Activated CD4-positive, alpha-beta T cell treated with anti-CD3 and anti-CD28 coated beads, Interleukin-2, amount 10 ng/mL, durations not matched to agents 24 days and 14 days (primary cell): ENCODE measurements around the gene CLIC6. TPM values are rescaled to one million over a fixed set of nuclear protein-coding genes. Genes with fewer than 3 reads are reported as not detected.
A peak's percentile ranks its signal among the peaks of the same experiment; 100 is the strongest.
"Not testable (repeated sequence)": the region's sequence is repeated elsewhere in the genome, so short reads cannot be mapped to it uniquely, and the experiment has no call there.

Source experiments
- DNase-seq: peaks from one replicate; pipeline ENCODE4 v3.0.0; 2022
- H3K27ac Mint-ChIP-seq: one replicate; pipeline ENCODE4 v1.8.0; 2022; ENCODE audit warnings: mild to moderate bottlenecking, mixed read lengths
- H3K27me3 Mint-ChIP-seq: one replicate; pipeline ENCODE4 v1.8.0; 2022; ENCODE audit warnings: mixed read lengths
- H3K36me3 Mint-ChIP-seq: one replicate; pipeline ENCODE4 v1.8.0; 2022; ENCODE audit warnings: low read depth, mild to moderate bottlenecking, mixed read lengths
- H3K4me1 Mint-ChIP-seq: one replicate; pipeline ENCODE4 v1.8.0; 2021; ENCODE audit warnings: mixed read lengths
- H3K4me3 Mint-ChIP-seq: one replicate; pipeline ENCODE4 v1.8.0; 2022; ENCODE audit warnings: mild to moderate bottlenecking, moderate library complexity, mixed read lengths
- H3K9me3 Mint-ChIP-seq: one replicate; pipeline ENCODE4 v1.8.0; 2021; ENCODE audit warnings: mixed read lengths
- intact Hi-C: fragments of 100-400 bp; cut with micrococcal nuclease; formaldehyde crosslinking; loops from one replicate; pipeline ENCODE4 v1.15.1; 2023
- total RNA-seq: library from RNA; stranded (reverse); gene quantifications from 2 replicates; pipeline ENCODE4 v1.2.3, GENCODE V29; 2022

Gene CLIC6
- total RNA-seq, 1 donor from 2014 or later, result not detected

DNA sequence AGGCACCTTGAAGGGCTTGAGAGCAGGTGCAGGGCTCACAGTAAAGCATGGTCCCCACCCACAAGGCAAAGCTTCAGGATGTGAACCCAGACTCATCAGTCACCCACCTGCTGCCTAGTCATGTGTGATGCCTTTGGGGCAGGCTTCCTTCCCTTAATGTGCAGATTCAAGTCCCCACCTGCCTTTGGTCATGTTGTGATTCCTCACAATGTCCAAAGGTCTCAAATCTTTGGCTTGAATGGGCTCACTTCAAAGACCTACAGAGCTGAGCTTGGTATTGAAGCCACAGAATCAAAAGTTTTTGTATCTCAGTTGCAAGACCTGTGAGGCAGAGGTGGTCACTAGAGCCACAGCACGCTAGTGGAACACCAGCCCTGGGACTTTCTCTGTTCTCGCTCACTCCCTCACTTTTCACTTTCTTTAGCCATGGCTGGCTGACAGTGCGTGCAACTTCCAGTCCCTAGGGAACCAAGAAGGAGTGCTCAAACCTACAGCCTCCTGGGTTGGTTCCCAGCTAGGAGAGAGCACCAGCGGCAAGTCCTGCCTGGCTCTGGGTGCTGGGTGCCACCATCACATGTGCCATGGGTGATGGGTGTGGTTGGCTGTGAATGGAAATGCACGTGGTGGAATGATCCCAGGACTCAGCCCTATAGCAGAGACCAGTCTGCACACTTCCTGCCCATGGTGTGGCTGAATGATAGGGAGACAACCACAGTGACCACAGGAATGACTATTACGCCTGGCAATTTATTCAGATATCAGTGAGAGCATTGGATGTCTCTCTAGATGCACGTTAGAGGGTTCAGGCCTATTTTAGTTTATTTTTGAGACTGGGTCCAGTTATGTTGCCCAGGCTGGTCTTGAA lies 26.4 kb upstream of the CLIC6 start:
- Mint-ChIP-seq H3K4me3 (no peak overlapping the region), H3K36me3 (peaks cover 6% of the 10 kb centered on the region), H3K27me3 (no peaks in the 10 kb centered on the region), H3K4me1 (peaks cover 24% of the 10 kb centered on the region), H3K27ac (no peak overlapping the region), H3K9me3 (peaks cover 3% of the 10 kb centered on the region)
- intact Hi-C loops, result loop anchor here (5.0 kb wide), 1 partner anchor 115 kb away; no protein-coding TSS in a partner anchor
- no peak for DNase-seq

GRCh38 chr21:34644825-34645224 lies 24.0 kb upstream of the CLIC6 start:
- Mint-ChIP-seq H3K36me3 (peaks cover 3% of the 10 kb centered on the region), H3K27me3 (peaks cover 12% of the 10 kb centered on the region), H3K27ac (no peak overlapping the region), H3K4me1 (peaks cover 20% of the 10 kb centered on the region), H3K9me3 (no peaks in the 10 kb centered on the region), H3K4me3 (no peak overlapping the region)
- intact Hi-C loops, result loop anchor here (5.0 kb wide), 1 partner anchor 118 kb away; no protein-coding TSS in a partner anchor
- no peak for DNase-seq

GRCh38 chr21:34647555-34647954 lies 21.2 kb upstream of the CLIC6 start:
- Mint-ChIP-seq H3K4me1 (peaks cover 2% of the 10 kb centered on the region), H3K36me3 (no peaks in the 10 kb centered on the region), H3K4me3 (no peak overlapping the region), H3K27me3 (peaks cover 20% of the 10 kb centered on the region), H3K9me3 (peaks cover 13% of the 10 kb centered on the region), H3K27ac (no peak overlapping the region)
- no peak for DNase-seq
- intact Hi-C loops, result no loop called here

- Mint-ChIP-seq H3K27me3 (peaks cover 24% of the 10 kb centered on the region), H3K9me3 (peaks cover 20% of the 10 kb centered on the region), H3K4me1 (peaks cover 2% of the 10 kb centered on the region), H3K36me3 (no peaks in the 10 kb centered on the region), H3K27ac (no peak overlapping the region), H3K4me3 (no peak overlapping the region)
- no peak for DNase-seq
- intact Hi-C loops, result no loop called here
These were observed 20.0 kb upstream of the CLIC6 start for GRCh38 chr21:34648739-34649297.

DNA sequence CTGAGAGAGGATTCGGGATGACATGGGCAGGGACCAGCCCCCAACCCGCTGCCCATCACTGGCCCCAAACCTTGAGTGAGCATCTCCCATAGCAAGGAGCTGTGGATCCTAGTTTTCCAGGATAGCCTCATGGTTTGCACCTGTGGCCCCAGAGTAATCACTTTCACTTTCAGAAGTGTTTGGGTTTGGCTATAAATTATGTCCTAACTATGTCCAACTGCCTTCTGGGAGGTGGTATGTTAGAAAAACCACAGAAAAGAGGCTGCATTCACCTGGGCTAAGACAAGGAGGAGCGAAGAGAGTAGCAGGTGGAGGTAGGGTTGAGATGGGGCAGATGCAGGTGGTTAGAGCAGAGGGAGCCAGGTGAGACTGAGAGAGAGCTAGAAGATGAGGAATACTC lies 19.4 kb upstream of the CLIC6 start:
- DNase-seq, result no peak
- peaks cover 2% of the 10 kb centered on the region for H3K4me1 Mint-ChIP-seq
- H3K9me3 Mint-ChIP-seq, result peaks cover 21% of the 10 kb centered on the region
- H3K4me3 Mint-ChIP-seq, result no peak overlapping the region
- H3K36me3 Mint-ChIP-seq, result no peaks in the 10 kb centered on the region
- no peak overlapping the region for H3K27ac Mint-ChIP-seq
- peaks cover 25% of the 10 kb centered on the region for H3K27me3 Mint-ChIP-seq
- intact Hi-C loops, result no loop called here

DNA sequence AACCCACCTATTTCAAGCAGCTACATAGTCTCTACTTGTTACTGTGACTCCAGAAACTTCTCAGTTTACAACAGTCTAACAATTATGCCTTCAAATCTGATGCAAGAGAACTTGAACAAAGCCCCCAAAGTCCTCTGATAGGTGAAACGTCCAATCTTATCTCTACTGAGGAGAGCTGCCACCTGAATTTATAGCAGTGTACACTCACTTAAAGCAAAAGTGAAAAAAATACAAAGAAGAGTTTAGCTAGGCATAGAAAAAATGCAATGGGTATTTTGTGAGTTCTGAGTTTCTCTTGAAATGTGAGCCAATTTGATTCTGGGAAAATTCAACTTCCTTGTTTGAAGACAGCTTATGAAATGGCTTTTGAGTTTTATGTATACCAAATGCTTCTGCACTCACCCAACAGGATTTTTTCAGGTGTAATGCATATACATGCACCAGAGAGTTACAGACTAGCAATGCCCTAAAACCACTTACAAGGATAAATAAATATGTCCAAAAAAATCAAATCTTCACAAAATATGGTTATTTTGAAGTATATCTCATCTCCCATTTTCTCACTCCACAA lies 17.8 kb upstream of the CLIC6 start:
- H3K36me3 Mint-ChIP-seq, result no peaks in the 10 kb centered on the region
- H3K27me3 Mint-ChIP-seq, result peaks cover 29% of the 10 kb centered on the region
- peaks cover 21% of the 10 kb centered on the region for H3K9me3 Mint-ChIP-seq
- peaks cover 2% of the 10 kb centered on the region for H3K4me1 Mint-ChIP-seq
- no peak overlapping the region for H3K4me3 Mint-ChIP-seq
- no peak overlapping the region for H3K27ac Mint-ChIP-seq
- intact Hi-C loops, result no loop called here
- DNase-seq, result no peak

DNA sequence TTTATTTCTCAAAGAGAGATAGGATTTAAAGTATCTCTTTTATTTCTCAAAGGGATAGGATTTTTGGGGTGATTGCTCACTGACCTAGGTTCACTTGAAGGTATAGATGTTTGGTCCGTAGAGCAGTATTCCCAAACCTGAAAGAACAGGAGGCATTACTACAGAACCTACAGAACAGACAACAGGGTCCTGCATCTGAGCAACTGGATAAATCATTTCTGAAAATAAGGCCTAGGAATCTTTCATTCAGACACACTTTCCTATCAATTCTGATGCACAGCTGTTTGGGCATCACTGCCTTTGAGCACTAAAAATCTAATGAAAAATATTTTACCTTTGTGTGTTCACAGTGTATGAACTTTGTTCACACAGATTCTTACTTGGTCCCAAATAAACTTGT lies 17.2 kb upstream of the CLIC6 start:
- Mint-ChIP-seq H3K9me3 (peaks cover 21% of the 10 kb centered on the region), H3K27me3 (peaks cover 29% of the 10 kb centered on the region), H3K4me1 (peaks cover 2% of the 10 kb centered on the region), H3K4me3 (no peak overlapping the region), H3K27ac (no peak overlapping the region), H3K36me3 (no peaks in the 10 kb centered on the region)
- DNase-seq, result no peak
- intact Hi-C loops, result no loop called here

DNA sequence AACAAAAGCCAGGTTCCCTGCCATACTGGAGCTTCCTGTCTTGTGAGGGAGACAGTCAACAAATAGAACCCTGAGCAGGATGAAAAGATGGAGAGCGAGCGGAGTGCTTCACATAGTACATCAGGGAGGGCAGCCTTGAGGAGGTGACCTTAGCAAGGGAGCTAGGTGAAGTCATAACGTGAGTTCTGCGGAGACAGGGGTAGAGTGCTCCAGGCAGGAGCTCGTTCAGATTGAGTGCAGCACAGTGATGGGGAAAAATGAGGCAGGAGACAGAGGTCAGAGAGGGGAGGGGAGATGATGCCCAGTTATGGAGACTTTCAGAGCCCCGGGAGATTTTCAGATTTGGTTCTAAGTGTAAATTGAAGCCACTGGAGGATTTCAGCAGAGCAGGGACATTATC lies 15.3 kb upstream of the CLIC6 start:
- Mint-ChIP-seq H3K4me1 (peaks cover 2% of the 10 kb centered on the region), H3K27ac (no peak overlapping the region), H3K4me3 (no peak overlapping the region), H3K27me3 (peaks cover 35% of the 10 kb centered on the region), H3K36me3 (no peaks in the 10 kb centered on the region), H3K9me3 (peaks cover 24% of the 10 kb centered on the region)
- intact Hi-C loops, result no loop called here
- no peak for DNase-seq

- intact Hi-C loops, result no loop called here
- DNase-seq, result no peak
- H3K27ac Mint-ChIP-seq, result no peak overlapping the region
- peaks cover 26% of the 10 kb centered on the region for H3K9me3 Mint-ChIP-seq
- H3K27me3 Mint-ChIP-seq, result peaks cover 38% of the 10 kb centered on the region
- no peaks in the 10 kb centered on the region for H3K4me1 Mint-ChIP-seq
- no peaks in the 10 kb centered on the region for H3K36me3 Mint-ChIP-seq
- no peak overlapping the region for H3K4me3 Mint-ChIP-seq
These were observed 6.9 kb upstream of the CLIC6 start for GRCh38 chr21:34661848-34662247.

- Mint-ChIP-seq H3K4me3 (no peak overlapping the region), H3K27me3 (peaks cover 61% of the 10 kb centered on the region), H3K9me3 (no peaks in the 10 kb centered on the region), H3K36me3 (no peaks in the 10 kb centered on the region), H3K4me1 (peaks cover 3% of the 10 kb centered on the region), H3K27ac (no peak overlapping the region)
- intact Hi-C loops, result no loop called here
- DNase-seq, result no peak
These were observed 1.0 kb upstream of the CLIC6 start for GRCh38 chr21:34667761-34668160.

DNA sequence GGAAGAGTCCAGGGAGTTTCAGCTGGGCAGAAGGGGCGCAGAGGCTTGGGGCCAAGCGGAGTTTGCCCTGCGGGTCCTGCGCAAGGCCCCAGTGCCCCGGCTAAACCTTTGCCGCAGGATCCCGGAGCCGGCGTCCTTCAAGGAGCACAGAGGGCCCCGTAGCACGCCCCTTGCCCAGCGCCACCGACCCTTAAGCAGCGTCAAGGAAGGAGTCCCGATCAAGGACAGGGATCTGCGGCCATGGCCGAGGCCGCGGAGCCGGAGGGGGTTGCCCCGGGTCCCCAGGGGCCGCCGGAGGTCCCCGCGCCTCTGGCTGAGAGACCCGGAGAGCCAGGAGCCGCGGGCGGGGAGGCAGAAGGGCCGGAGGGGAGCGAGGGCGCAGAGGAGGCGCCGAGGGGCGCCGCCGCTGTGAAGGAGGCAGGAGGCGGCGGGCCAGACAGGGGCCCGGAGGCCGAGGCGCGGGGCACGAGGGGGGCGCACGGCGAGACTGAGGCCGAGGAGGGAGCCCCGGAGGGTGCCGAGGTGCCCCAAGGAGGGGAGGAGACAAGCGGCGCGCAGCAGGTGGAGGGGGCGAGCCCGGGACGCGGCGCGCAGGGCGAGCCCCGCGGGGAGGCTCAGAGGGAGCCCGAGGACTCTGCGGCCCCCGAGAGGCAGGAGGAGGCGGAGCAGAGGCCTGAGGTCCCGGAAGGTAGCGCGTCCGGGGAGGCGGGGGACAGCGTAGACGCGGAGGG lies 520 bp downstream of the CLIC6 start:
- Mint-ChIP-seq H3K4me3 (peak overlapping the region; percentile 55), H3K36me3 (no peaks in the 10 kb centered on the region), H3K27ac (no peak overlapping the region), H3K9me3 (no peaks in the 10 kb centered on the region), H3K27me3 (peaks cover 68% of the 10 kb centered on the region), H3K4me1 (peaks cover 3% of the 10 kb centered on the region)
- peak; percentile 67 for DNase-seq
- intact Hi-C loops, result no loop called here

DNA sequence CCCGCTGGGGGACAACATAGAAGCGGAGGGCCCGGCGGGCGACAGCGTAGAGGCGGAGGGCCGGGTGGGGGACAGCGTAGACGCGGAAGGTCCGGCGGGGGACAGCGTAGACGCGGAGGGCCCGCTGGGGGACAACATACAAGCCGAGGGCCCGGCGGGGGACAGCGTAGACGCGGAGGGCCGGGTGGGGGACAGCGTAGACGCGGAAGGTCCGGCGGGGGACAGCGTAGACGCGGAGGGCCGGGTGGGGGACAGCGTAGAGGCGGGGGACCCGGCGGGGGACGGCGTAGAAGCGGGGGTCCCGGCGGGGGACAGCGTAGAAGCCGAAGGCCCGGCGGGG lies 1.1 kb downstream of the CLIC6 start:
- H3K4me1 Mint-ChIP-seq, H3K9me3 Mint-ChIP-seq, DNase-seq, intact Hi-C loops, H3K27ac Mint-ChIP-seq, H3K36me3 Mint-ChIP-seq: not testable (repeated sequence)
- Mint-ChIP-seq H3K4me3 (peak overlapping the region; percentile 55), H3K27me3 (peaks cover 71% of the 10 kb centered on the region)

DNA sequence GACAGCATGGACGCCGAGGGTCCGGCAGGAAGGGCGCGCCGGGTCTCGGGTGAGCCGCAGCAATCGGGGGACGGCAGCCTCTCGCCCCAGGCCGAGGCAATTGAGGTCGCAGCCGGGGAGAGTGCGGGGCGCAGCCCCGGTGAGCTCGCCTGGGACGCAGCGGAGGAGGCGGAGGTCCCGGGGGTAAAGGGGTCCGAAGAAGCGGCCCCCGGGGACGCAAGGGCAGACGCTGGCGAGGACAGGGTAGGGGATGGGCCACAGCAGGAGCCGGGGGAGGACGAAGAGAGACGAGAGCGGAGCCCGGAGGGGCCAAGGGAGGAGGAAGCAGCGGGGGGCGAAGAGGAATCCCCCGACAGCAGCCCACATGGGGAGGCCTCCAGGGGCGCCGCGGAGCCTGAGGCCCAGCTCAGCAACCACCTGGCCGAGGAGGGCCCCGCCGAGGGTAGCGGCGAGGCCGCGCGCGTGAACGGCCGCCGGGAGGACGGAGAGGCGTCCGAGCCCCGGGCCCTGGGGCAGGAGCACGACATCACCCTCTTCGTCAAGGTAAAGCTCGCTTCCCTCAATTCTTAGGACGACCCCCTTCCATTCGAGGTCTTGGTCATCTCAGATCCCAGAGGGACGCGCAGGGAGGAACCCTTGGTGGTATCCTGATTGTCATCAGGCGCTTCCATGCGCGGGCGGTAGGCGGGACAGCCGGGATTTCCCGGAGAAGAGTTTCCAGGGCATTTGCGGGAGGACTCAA lies 1.6 kb downstream of the CLIC6 start:
- H3K27ac Mint-ChIP-seq, result no peak overlapping the region
- peak overlapping the region; percentile 45 for H3K4me3 Mint-ChIP-seq
- H3K27me3 Mint-ChIP-seq, result peaks cover 71% of the 10 kb centered on the region
- DNase-seq, result no peak
- H3K36me3 Mint-ChIP-seq, result no peaks in the 10 kb centered on the region
- no peaks in the 10 kb centered on the region for H3K9me3 Mint-ChIP-seq
- H3K4me1 Mint-ChIP-seq, result peaks cover 3% of the 10 kb centered on the region
- intact Hi-C loops, result no loop called here
